Fibroblast of the conjunctiva (primary cell): ENCODE data around the gene AFDN.

ENCODE experiments used
- DNase-seq: peaks from one replicate; pipeline ENCODE4 v3.0.0-alpha.2; 2010; ENCODE audit warnings: low read depth

Gene AFDN, protein sequence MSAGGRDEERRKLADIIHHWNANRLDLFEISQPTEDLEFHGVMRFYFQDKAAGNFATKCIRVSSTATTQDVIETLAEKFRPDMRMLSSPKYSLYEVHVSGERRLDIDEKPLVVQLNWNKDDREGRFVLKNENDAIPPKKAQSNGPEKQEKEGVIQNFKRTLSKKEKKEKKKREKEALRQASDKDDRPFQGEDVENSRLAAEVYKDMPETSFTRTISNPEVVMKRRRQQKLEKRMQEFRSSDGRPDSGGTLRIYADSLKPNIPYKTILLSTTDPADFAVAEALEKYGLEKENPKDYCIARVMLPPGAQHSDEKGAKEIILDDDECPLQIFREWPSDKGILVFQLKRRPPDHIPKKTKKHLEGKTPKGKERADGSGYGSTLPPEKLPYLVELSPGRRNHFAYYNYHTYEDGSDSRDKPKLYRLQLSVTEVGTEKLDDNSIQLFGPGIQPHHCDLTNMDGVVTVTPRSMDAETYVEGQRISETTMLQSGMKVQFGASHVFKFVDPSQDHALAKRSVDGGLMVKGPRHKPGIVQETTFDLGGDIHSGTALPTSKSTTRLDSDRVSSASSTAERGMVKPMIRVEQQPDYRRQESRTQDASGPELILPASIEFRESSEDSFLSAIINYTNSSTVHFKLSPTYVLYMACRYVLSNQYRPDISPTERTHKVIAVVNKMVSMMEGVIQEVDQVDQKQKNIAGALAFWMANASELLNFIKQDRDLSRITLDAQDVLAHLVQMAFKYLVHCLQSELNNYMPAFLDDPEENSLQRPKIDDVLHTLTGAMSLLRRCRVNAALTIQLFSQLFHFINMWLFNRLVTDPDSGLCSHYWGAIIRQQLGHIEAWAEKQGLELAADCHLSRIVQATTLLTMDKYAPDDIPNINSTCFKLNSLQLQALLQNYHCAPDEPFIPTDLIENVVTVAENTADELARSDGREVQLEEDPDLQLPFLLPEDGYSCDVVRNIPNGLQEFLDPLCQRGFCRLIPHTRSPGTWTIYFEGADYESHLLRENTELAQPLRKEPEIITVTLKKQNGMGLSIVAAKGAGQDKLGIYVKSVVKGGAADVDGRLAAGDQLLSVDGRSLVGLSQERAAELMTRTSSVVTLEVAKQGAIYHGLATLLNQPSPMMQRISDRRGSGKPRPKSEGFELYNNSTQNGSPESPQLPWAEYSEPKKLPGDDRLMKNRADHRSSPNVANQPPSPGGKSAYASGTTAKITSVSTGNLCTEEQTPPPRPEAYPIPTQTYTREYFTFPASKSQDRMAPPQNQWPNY (N-terminal part only)

DNA sequence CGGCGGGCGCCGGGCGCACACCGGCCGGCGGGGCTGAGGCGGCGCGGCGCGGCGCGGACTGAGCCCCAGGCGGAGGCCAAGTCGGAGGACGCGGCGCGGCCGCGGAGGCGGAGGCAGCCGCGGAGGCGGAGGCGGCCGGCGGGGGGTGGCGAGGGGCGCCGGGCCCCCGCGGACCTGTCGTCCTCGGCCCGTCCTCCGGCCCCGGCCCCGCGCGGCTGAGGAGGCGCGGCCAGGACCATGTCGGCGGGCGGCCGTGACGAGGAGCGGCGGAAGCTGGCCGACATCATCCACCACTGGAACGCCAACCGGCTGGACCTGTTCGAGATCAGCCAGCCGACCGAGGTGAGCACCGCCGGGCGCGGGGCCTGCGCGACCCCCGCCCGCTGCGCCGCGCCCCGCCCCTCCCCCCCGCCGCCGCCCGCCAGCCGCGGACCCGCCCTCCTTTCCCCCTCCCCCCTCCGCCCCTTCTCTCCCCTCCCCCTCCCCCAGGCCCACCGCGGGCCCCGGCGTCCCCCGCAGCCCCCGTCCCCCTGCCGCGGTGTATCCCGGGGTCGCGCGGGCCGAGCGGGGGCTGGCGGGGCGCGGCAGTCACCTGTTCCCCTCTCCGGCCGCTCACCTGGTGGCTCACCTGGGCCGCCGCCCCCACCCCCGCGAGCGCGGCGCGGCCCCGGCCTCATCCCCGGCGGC, at the start of gene AFDN:
AFDN (plus strand) TSS at position 16 of the 687 bp plus-strand sequence; CDS start at position 238, 222 bp downstream.
- DNase-seq: no peak

- DNase-seq: no peak
Measured at GRCh38 chr6:167778497-167779128, 48.1 kb upstream of the AFDN start.

DNA sequence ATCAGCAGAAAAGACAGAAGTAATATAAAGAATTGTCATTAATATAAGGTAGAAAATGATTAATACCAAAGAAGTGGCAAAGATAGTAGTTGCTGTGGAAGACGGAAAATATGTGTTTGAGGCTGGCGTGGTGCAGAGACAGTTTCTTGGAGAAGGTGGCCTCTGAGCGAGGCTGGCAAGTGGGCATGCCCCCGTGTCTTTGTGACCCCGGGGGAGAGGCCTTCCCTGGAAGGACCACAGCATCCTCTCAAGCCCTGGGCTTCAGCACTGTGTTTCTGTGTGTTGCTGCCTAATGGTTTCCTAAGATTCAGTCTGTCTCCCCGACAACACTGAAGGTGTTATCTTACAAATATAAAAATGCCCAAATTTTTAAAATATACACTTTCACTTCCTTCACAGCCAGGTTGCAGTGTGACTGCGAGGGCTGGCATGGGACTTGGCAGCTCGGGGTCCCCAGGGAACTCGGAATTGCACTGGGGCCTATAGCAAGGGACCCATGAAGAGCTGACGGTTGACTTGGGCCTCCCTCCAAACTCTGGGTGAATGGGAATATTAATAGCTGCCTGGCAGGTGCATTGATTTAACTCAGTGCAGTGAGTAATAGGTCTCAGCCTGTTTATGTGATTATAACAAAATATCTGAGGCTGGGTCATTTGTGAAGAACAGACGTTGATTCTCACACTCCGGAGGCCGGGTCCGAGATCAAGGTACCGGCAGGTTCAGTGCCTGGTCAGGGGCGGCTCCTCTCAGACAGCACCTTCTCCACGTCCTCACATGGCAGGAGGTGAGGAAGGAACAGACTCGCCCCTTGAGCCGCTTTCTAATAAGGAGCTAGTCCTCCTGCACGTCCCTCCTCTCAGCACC, 47.4 kb upstream of the AFDN start:
- no peak for DNase-seq

DNA sequence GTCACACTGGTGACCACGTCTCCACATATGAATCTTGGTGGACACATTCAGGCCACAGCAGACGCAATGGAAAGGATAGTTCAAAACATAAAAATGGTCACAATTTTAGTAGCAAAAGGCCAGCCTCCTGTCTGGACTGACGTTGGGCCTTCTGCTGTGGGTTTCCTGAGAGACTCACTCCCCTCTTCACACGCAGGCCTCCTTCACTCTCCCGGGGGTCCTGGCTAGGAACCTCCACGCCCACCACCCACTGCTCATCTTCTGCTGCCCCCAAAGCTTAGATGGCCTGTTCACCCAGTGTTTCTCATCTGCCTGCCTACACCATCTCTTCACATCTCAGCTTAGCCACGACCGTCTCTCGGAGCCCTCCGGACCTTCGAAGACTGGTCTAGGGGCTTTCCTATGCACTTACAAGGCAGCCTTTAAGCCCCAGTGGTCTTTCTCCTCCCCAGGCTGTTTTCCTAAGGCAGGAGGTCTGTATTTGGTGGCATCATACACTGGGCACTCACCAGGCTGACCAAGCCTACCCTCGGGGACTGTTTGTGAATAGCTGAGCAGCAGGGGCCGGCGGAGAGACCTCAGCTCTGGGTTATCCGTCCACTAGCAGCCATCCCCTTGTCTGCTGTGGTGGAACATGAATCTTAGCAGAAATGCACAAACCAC, 46.6 kb upstream of the AFDN start:
- DNase-seq: no peak

DNA sequence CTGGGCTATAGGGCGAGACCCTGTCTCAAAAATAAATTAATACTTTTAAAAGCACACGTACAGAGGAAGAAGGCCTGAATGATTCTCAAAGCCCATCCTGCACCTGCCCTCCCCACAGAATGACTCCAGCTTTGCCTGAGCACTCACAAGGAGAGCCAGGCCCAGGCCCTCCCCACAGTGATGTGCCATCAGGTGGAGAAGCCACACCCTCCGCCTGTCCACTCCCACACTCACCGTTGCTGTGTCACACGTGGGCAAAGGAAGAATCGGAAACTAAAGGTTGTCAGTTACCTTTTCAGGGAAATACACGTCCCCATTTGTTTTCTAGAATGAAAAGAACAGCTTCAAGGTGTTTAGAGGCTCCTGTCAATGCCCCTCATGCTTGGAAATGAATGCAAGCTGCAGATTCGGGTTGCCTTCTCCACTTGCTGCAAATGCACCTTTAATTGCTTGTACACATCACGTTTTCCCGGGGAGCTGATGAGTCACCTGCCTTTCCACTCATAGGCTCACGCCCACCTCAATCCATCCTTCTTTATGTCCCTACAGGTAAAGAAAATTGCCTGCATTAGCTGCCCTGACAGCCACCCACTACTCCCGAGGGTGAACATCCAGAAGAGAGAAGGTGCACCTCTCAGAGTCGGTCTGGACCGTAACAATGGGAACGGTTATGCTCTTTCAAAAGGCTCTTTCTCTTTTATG, 45.5 kb upstream of the AFDN start:
- no peak for DNase-seq

DNA sequence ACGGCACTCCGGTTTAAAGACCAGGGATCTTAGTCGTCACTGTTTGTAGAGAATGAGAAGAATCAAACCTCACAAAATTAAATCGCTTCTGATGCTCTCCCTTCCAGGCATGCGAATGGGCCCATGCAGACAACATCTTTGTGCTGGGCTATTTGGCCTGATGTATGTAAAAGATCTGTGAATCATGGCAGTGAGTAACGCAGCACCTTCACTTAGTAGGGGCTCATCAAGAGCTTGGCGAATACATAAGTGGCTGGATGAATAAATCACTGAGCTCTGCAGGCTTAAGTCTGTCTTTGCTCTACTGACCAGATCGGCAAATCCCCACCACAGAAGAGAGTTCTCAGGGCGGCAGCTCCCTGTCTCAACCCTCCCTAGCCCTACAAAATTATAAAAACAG, 44.8 kb upstream of the AFDN start:
- DNase-seq: no peak

GRCh38 chr6:167782698-167783517, 43.8 kb upstream of the AFDN start:
- DNase-seq: no peak

- no peak for DNase-seq
Measured at GRCh38 chr6:167786853-167787675, 39.6 kb upstream of the AFDN start.

GRCh38 chr6:167787896-167788562, 38.7 kb upstream of the AFDN start:
- no peak for DNase-seq

DNA sequence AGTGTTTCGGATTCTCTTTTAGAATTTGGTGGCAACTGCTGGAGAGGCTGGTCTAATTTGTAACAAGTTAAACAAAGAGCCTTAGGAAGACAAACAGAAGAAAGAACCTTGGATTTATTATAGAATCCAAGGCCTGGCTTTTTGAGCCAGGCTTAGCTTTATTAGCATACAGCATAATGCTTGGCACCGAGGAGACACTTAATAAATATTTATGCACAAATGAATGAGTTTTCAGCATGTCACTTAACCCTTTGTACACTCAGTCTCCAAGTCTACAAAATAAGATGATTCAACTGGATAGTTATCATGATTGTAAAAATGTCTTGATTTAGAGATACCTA, 38.2 kb upstream of the AFDN start:
- no peak for DNase-seq

DNA sequence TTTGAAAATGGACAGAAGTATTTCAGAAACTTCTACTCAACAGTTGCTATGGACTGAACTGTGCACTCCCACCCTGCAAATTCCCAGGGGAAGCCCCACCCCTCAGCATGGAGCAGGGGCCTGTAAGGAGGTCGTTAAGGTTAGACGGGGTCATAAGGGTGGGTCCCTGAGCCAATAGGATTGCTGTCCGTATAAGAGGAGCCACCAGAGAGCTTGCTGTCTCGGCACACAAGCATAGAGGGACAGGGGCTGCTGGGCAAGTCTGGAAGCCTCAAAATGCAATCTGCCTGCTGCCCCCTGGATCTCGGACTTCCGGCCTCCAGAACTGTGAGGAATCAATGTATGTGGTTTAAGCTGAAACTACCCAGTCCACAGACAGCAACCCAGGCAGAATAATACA, 37.4 kb upstream of the AFDN start:
- no peak for DNase-seq

- no peak for DNase-seq
Measured at GRCh38 chr6:167791091-167791779, 35.5 kb upstream of the AFDN start.

- no peak for DNase-seq
Measured at GRCh38 chr6:167791780-167792478, 34.8 kb upstream of the AFDN start.

GRCh38 chr6:167793421-167793820, 33.3 kb upstream of the AFDN start:
- DNase-seq: no peak
